HG03469 (cell line): ENCODE measurements around the gene ZNF503.

Source experiments
- ATAC-seq: cut with Tn5 transposase; IDR thresholded peaks from one replicate; pipeline ENCODE4 v1.9.1; 2021; ENCODE audit warnings: mild to moderate bottlenecking, moderate library complexity, moderate number of reproducible peaks; ENCODE audit not compliant: unreplicated experiment

The ZNF503 gene

DNA sequence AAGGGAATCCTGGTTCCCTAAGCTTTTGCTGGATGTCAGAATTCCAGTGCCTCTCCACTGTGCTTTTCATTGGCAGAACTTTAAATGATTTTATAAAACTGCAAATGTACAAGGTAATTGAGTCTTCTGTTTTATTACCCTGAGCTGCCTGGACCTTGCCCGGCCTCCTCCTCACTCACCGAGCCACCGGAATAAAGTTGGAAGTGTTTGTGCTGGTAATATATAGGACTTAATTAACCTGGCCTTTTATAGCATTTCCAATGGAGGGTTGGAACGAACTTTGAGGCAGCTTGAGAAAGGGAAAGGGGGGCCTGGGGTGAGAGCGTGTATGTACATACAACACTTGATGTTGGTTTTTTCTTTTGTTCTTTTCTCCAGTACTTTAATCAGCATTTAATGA is 43.4 kb downstream of the ZNF503 start:
- ATAC-seq: no peak

DNA sequence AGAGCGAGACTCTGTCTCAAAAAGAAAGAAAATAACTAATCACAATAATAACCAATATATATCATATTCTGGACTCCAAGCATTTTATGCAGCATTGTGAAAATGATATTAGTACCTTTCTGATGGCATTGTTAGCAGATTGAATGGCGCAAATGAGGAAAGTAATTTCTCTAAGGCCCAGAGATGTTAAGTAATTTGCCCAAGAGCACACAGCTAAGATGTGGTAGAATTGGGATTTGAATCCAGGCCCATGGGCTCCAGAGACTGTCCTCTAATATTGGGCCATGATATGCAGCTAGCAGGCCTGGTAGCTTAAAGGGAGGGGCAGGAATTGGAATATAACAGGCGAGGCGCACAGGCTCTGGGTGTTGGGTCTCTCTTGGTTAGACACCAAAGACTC is 44.1 kb downstream of the ZNF503 start:
- ATAC-seq: no peak

DNA sequence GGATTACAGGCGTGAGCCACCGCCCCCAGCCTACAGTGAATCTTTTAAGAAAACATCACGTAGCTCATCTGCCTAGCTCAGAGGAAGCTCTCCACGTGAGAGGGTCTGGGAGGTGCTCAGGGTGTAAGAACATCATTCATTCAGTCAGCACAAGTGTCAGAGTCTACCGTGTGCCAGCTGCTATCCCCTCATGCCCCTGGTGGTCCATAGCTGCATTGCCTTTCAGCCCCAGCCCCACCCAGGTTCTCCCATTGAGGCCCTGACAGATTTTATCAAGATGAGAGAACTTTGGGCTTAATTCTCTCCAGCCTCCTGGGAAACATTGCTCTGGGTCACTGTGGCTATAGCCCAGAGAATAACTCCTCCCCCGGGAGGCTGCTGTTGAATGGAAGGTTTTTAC is 45.1 kb downstream of the ZNF503 start:
- no peak for ATAC-seq

DNA sequence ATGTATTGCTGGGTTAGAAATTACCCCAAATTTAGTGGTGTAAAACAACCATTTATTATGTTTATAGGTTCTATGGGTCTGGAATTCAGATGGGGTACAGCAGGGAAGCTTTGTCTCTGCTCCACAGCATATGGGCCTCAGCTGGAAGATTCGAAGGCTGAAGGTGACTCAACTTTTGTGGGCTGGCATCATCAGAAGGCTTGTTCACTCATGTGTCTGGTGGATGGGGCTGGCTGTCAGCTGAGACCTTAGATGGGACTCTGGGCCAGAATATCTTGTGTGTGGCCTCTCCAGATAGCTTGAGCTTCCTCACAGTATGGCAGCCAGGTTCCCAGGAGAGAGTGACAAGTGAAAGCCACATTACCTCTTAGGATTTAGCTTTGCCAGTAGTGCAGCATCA is 45.9 kb downstream of the ZNF503 start:
- no peak for ATAC-seq

DNA sequence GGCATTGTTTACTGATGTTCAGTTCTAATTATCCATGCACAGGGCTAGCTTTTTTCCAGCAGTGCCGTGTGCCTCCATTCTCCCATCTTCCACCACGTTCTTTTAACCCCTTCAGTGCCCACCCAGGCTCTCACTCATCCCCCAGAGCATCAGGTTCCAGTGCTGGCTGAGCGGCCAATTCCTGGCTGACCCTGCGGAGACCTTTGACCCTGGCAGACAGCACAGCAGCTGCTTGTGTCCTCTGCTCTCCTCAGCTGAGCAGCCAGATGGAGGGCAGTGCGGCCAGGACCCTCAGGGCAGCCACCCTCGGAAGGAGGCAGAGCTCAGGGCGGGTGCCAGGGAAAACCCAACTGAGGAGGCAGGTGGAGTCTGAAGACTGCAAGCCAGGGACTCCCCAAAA is 48.4 kb downstream of the ZNF503 start:
- no peak for ATAC-seq

DNA sequence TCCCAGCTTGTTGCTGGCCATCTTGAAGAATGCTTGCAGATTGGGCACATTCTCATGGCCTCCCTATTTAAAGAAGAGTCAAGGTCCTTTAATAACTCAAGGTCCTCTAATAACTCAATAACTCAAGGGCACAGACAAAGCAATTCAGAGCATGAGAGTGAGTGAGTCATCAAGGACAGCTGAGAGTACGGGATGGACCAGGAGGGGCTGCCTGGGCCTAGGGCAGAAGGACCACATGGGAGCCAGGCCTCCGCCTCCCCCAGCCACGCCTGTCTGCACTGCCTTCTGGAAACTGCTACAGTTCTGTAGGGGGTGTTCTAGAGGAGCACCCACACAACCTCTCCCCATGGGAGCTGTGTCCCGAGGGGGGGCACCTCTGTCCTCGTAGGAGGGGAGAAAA is 48.9 kb downstream of the ZNF503 start:
- ATAC-seq: no peak

DNA sequence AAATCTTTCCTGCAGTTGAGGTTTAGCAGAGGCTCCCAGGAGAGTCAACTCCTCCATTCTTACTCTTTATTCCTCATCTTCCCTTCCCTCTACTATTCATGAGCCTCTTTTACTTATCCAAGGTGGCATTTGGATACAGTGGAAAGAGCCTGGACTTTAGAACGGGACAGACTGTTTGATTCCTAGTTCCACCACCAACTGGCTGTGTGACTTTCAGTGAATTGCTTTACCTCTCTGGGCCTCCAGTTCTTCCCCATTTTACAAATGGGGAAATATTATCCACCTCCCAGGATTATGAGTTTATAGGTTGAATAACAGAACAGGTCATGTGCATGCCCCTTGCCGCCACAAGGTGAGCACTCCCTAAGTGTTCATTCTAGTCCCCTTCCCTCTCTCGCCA is 49.9 kb downstream of the ZNF503 start:
- no peak for ATAC-seq

DNA sequence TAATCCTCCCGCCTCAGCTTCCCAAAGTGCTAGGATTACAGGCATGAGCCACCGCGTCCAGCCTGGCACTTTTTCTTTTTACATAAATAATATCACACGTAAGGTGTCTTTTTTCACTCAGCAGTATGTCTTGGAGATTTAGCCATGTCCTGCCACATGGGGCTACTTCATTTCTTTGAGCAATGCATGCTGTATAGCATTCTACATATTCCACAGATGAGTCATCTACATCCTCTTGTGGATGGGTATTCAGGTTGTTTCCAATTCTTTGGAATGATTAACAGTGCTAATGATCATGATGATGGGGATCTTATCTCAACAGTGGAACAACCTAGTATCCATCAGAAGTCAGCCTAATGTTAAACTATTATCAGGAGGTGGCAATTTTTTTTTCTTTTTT is 50.8 kb downstream of the ZNF503 start:
- no peak for ATAC-seq
